Hair follicular keratinocyte (primary cell): ENCODE measurements around the gene HOOK1. TPM values are rescaled to one million over a fixed set of nuclear protein-coding genes. Genes with fewer than 3 reads are reported as not detected.

Source experiments
- total RNA-seq: library from RNA; depleted of rRNA; stranded (reverse); fragments of >200 nt; gene quantifications from 2 replicates; pipeline ENCODE4 v1.2.3, GENCODE V29; 2015

Gene HOOK1
- 5.0 and 5.2 TPM in 2 replicates for total RNA-seq

GRCh38 chr1:59814901-59815825 is at the start of gene HOOK1:
Gene HOOK1, plus strand, starts transcription at chr1:59814949. Its CDS starts 169 bp downstream, at chr1:59815118.

Other genes starting within 250 kb of the HOOK1 start
- 2.4 and 3.5 TPM in 2 replicates for gene CYP2J2, start 111.8 kb downstream of the HOOK1 start, total RNA-seq